ENCODE measurements around the gene XPOT.

XPOT gene

GRCh38 chr12:64486657-64487056, 82.5 kb downstream of the XPOT start:
- TF ChIP-seq CTCF (conservative IDR thresholded peaks at IDR 0.05): no peak
- H3K27ac ChIP-seq: no peak overlapping the region

- TF ChIP-seq CTCF (conservative IDR thresholded peaks at IDR 0.05): no peak
- no peak overlapping the region for H3K27ac ChIP-seq
These were observed 87.5 kb downstream of the XPOT start for GRCh38 chr12:64491718-64492117.

GRCh38 chr12:64493513-64493912, 89.3 kb downstream of the XPOT start:
- H3K27ac ChIP-seq: no peak overlapping the region
- no peak for TF ChIP-seq CTCF (conservative IDR thresholded peaks at IDR 0.05)

- no peak overlapping the region for H3K27ac ChIP-seq
- no peak for TF ChIP-seq CTCF (conservative IDR thresholded peaks at IDR 0.05)
These were observed 91.0 kb downstream of the XPOT start for GRCh38 chr12:64494998-64495729.

GRCh38 chr12:64496839-64497400, 92.7 kb downstream of the XPOT start:
- no peak overlapping the region for H3K27ac ChIP-seq
- no peak for TF ChIP-seq CTCF (conservative IDR thresholded peaks at IDR 0.05)

GRCh38 chr12:64497484-64497883, 93.3 kb downstream of the XPOT start:
- no peak overlapping the region for H3K27ac ChIP-seq
- TF ChIP-seq CTCF (conservative IDR thresholded peaks at IDR 0.05): no peak

GRCh38 chr12:64497903-64498302, 93.7 kb downstream of the XPOT start:
- no peak overlapping the region for H3K27ac ChIP-seq
- TF ChIP-seq CTCF (conservative IDR thresholded peaks at IDR 0.05): no peak

Data from VCaP (cell line).